NCI-H2227 (cell line): Measurements from ENCODE around the gene KMT2D.

Experiments used
- DNase-seq: peaks from one replicate; lab custom pipeline; 2025; ENCODE audit not compliant: unreplicated experiment; lab: John Stamatoyannopoulos, UW

KMT2D gene, protein sequence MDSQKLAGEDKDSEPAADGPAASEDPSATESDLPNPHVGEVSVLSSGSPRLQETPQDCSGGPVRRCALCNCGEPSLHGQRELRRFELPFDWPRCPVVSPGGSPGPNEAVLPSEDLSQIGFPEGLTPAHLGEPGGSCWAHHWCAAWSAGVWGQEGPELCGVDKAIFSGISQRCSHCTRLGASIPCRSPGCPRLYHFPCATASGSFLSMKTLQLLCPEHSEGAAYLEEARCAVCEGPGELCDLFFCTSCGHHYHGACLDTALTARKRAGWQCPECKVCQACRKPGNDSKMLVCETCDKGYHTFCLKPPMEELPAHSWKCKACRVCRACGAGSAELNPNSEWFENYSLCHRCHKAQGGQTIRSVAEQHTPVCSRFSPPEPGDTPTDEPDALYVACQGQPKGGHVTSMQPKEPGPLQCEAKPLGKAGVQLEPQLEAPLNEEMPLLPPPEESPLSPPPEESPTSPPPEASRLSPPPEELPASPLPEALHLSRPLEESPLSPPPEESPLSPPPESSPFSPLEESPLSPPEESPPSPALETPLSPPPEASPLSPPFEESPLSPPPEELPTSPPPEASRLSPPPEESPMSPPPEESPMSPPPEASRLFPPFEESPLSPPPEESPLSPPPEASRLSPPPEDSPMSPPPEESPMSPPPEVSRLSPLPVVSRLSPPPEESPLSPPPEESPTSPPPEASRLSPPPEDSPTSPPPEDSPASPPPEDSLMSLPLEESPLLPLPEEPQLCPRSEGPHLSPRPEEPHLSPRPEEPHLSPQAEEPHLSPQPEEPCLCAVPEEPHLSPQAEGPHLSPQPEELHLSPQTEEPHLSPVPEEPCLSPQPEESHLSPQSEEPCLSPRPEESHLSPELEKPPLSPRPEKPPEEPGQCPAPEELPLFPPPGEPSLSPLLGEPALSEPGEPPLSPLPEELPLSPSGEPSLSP (N-terminal part only)

GRCh38 chr12:49060237-49061156 lies at the start of gene KMT2D:
Gene KMT2D, minus strand, starts transcription at chr12:49060794. Its CDS starts 5,470 bp downstream, at chr12:49055324.
- peak; percentile 92 for DNase-seq

- no peak for DNase-seq
These were observed 49.3 kb upstream of the KMT2D start for GRCh38 chr12:49109641-49110463.

DNA sequence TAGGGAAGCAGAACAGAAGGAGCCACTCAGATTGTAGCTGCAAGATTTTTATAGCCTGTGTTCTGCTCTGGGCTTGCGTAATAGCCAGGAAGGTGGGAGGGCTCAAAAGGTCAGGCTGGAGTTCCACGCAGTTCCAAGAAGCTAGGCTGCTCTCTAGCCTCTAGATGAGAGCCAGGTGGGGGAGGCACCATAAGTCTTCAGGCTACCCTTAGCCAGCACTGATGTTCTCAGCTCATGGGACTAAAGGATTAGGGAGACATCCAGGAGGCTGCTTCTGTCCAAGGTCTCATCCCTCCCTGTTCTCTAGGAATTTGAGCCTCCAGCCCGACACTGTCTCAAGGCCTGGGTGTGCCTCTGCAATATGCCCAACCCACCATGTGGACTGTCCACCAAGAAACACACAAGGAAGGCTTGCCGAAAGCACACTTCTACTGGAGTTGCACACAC lies 48.4 kb upstream of the KMT2D start:
- DNase-seq, result no peak

DNA sequence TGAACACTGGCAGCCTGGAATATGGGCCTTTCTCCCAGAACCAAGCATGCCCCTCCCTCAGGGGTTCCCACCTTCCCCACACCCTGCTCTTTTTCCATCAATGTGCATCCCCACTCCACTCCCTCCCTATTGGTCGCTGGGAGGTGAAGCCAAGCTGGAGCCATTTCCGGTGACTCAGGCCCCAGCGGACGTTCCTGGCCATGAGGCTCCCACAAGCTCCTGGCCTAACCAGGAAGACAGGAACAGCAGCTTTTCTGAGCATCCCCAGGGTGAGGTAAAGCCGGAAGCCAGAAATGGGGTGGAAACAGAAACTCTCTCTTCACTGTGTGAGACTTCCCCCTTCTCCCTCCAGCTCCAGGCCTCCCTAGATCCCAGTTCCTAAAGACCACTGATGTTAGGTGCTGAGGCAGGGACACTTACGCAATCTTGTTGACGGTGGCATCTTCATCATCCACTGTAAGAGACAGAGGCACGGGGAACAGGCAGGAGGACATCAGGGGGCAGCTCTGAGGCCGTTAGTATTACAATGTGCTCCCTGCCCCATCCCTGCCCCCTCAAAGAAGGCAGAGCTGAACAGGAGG lies 45.0 kb upstream of the KMT2D start:
- no peak for DNase-seq

- DNase-seq, result no peak
These were observed 44.2 kb upstream of the KMT2D start for GRCh38 chr12:49104822-49105221.

DNA sequence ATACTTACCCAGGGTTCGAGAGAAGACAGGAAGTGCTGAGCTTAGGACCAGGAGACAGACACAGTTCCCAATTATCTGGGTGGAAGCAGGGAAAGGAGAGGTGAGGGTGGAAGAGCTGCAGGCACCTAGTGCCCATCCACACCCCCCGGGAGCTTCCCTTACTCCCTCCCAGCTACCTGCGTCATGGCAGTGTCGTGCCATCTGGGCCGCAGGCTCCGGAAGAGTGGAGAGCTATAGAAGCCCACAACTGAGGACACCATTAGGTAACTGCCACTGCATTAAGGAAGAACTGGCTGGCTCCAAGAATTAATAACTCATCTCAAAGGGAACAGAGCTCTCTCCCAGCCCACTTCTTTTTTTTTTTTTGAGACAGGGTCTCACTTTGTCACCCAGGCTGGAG lies 39.8 kb upstream of the KMT2D start:
- no peak for DNase-seq

DNA sequence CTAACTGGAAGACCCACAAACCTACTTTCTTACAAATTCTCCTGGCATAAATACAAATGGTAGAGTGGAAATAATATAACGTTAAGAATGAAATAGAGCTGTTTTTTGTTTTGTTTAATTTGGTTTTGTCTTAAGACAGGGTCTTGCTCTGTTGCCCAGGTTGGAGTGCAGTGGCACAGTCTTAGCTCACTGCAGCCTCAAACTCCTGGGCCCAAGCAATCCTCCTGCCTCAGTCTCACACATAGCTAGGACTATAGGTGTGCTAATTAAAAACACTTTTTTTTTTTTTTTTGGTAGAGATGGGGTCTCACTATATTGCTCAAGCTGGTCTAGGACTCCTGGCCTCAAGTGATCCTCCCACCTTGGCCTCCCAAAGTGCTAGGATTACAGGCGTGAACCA lies 38.1 kb upstream of the KMT2D start:
- DNase-seq, result no peak

DNA sequence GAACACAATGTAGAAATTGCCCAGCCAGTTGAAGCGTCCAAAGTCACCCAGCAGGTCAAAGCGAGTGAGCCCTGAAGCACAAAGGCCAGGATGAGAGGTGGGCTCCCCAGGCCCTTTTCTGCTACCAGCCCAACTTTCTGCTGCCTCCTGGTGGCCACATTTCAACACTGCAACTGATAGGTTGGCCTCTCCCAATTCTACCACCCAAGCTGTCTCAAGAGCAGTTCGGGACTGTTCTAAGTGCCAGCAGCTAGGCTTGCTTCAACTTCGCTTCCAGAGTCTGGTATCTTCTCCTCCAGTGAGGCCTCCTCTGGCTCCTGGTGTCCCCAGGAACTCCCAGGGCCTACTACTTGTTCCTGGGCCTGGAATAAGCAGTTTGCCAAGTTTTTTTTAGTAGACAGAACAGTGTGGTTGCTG lies 37.4 kb upstream of the KMT2D start:
- peak; percentile 40 for DNase-seq

GRCh38 chr12:49097381-49097780 lies 36.8 kb upstream of the KMT2D start:
- DNase-seq, result no peak

GRCh38 chr12:49094975-49095365 lies 34.4 kb upstream of the KMT2D start:
- no peak for DNase-seq

GRCh38 chr12:49094160-49094974 lies 33.8 kb upstream of the KMT2D start, which contains the start of gene DHH:
Gene DHH, minus strand, starts transcription at chr12:49094801. Its CDS starts 289 bp downstream, at chr12:49094512.
- peak; percentile 41 for DNase-seq

GRCh38 chr12:49093792-49094159 lies 33.2 kb upstream of the KMT2D start:
- DNase-seq, result peak; percentile 8

DNA sequence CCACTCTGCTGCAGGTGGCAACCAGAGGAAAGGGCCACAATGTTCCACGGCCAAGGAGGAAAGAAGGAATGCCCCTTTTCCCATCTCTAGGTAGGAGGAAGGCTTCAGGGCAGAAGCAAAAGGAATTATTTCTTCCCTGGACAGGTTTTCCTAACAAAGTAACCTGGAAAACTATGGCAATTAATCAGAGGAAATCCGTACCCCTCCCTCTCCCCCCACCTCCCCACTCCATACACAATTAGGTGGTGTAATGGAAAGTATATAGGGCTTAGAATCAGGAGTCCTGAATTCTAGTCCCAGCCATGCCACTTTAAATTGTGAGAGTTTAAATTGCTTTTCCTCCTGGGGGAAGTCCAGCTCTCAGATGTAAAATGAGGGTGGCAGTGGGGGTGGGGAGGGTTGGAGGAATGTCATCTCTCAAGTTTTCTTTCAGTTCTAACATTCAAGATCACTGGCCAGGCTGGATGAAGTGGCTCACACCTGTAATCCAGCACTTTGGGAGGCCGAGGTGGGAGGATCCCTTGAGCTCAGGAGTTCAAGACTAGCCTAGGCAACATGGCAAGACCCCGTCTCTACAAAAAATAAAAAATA lies 32.3 kb upstream of the KMT2D start:
- DNase-seq, result no peak

DNA sequence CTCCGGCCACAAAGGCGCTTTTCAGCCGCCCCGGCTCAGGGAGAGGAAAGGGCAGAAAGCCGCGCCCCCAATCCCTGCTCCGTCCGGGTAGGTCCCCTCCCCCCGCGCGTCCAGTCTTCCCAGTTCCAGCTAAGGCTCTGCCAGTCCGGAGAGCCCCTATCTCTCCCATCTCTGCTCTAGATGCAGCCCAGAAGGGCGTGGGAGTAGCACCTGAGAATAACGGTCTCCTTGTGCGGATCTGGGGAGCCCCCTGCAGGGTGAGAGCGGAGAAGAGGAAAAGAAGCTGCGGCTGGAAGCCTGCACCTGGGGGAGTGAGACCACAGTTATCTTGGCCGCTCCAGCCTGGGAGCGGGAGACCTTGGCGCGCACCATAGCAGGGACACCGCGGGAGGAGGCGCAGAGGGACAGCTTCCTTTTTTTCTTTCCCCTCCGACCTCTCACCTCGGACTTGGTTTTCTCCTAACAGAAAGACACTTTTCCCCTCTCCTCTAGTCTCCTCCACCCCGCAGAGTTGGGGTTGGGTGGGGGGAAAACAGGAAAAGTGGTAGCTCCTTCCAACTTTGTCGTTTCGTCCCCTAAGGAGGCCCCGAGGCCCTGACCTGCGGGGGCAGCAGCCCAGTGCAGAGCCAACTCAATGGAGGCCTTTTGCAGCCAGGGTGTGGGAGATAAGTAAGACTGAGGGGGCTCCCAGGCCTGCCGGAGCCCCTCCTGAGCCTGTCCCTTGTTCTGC lies 31.7 kb upstream of the KMT2D start:
- peak; percentile 55 for DNase-seq

DNA sequence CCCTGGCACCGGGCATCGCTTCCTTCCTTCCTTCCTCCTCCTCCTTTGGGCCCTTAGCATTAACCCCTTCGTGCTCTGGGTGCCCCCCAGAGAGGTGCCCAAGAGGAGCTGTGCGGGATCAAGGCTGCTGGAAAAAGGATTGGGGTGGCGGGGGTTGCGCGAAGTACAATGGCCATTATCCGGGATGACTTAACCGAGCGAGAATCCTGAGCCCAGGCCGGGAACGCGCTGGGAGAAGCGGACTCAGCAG lies 31.2 kb upstream of the KMT2D start:
- DNase-seq, result no peak

DNA sequence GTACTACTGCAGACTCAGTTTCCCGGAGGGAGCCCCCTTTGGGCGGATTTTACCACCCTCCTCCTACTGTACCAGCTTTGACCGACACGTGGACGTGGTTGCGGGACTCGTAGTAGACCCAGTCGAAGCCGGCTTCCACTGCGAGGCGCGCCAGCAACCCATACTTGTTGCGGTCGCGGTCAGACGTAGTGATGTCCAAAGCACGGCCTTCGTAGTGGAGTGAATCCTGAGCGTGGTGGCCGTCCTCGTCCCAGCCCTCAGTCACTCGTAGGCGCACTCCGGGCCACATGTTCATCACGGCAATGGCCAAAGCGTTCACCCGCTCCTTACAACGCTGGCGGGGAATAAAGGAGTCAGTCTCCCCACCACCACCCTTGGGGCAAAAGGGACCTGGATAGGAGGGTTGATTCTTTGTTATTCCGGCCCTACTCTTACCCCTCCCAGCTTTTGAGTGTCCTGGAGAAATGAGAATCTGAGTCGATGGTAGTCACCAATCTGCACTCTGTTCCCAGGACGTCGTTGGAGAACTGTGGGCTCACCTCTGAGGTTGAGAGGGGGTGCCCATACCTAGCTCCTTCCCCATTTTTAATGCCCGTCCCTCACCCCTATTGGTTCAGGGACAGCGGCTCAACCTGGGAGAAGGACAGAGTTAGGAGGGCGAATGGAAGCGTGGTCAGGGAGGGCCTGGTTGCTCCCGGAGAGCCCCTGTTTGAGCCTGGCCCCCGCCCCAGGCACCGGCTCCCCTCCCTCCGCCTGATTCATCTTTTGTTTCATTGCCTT lies 30.7 kb upstream of the KMT2D start:
- no peak for DNase-seq
